ENCODE measurements around the gene CCDC148. TPM values are rescaled to one million over a fixed set of nuclear protein-coding genes. Genes with fewer than 3 reads are reported as not detected.

Gene CCDC148
- total and polyA plus RNA-seq, 2 donors (not counting 3 experiments of a cell fraction or from before 2014, with no cell fraction given) = 0.04 to 0.69 TPM

DNA sequence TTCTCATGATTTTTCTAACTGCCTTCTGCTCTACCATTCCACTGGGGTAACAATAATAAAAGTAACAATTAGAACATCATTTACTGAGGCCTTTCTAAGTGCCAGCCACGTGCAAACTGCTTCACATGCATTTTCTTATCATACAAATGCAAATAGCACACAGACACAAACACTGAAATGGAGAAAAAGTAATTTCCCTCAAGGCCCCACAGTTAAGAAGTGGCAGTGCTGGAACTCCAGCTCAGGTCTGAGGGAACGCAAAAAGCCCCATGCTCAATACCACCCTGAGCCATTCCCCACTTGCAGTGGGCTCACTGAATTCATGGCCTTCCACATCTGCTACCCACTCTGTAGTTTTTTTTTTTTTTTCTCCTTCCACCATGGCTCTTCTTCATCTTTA lies 214.3 kb downstream of the CCDC148 start:
- no TSS peak for BruUV-seq (replicated peaks)
- Histone ChIP-seq H3K9me3 (replicated peaks; ENCODE audit: control insufficient read depth, insufficient read depth, low read length) (no peaks in the 10 kb centered on the region), H3K4me2 (ENCODE audit: insufficient read depth, low read length) (no peak overlapping the region), H4K20me1 (replicated peaks; ENCODE audit: control insufficient read depth, extremely low read depth, insufficient read depth, low read length) (no peaks in the 10 kb centered on the region), H3K9me1 (replicated peaks; ENCODE audit: control insufficient read depth, extremely low read depth, insufficient read depth, low read length) (no peaks in the 10 kb centered on the region), H3K27ac (ENCODE audit: insufficient read depth, low read depth, low read length) (no peak overlapping the region), H3K27me3 (ENCODE audit: control insufficient read depth in 2 of 2, insufficient read depth in 2 of 2, low read length in 2 of 2) (peaks cover 10 to 17% of the 10 kb centered on the region in 2 experiments), H3K79me2 (ENCODE audit: control insufficient read depth, insufficient read depth, low read length) (no peaks in the 10 kb centered on the region), H2AFZ (ENCODE audit: low read depth, low read length) (no peak overlapping the region), H3K9ac (replicated peaks; ENCODE audit: extremely low read depth, insufficient read depth, low read length) (no peak overlapping the region), H3K4me3 (replicated peaks in 1 of 3; ENCODE audit: insufficient read depth in 1 of 3, low read depth in 1 of 3, low read length in 3 of 3) (no peak overlapping the region), H3K4me1 (ENCODE audit: control insufficient read depth, extremely low read depth, insufficient read depth, low read length) (no peaks in the 10 kb centered on the region), H3K36me3 (ENCODE audit: control insufficient read depth in 2 of 2, extremely low read depth in 1 of 2, insufficient read depth in 2 of 2, low read length in 2 of 2) (no peaks in the 10 kb centered on the region)
- dilution Hi-C loops (cut with MboI; ENCODE audit: extremely low pct_ligation_motif_present, low sequenced_read_pairs) = no loop called here
- TF ChIP-seq JUN (IDR thresholded peaks at IDR 0.05; ENCODE audit: borderline replicate concordance, insufficient read depth, insufficient read length, low read depth) (no peak), EZH2 (IDR thresholded peaks at IDR 0.05; ENCODE audit: borderline replicate concordance, low read depth, low read length, severe bottlenecking) (no peak), MYC (IDR thresholded peaks at IDR 0.05; ENCODE audit: low read depth, low read length) (no peak), GATA2 (IDR thresholded peaks at IDR 0.05; ENCODE audit: insufficient read depth, insufficient read length, low read depth, low read length) (no peak), POLR2A (IDR thresholded peaks at IDR 0.05; ENCODE audit: low read depth, low read length) (no peak), POLR2AphosphoS5 (IDR thresholded peaks at IDR 0.05; ENCODE audit: insufficient read depth, low read depth, low read length) (no peak)
- TF ChIP-seq, protein P1, sequence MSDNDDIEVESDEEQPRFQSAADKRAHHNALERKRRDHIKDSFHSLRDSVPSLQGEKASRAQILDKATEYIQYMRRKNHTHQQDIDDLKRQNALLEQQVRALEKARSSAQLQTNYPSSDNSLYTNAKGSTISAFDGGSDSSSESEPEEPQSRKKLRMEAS (IDR thresholded peaks at IDR 0.05; ENCODE audit: insufficient read depth, insufficient read length) = no peak
- FAIRE-seq (no peak), DNase-seq (ENCODE audit: low read depth, low spot score) (no peak)
- POLR2A ChIA-PET = no interaction called here
- CTCF ChIA-PET = interaction anchor here (0.8 kb wide), 1 partner anchor 512 kb away, joined by 3 read pairs; no protein-coding TSS in a partner anchor
- intact Hi-C loops (cut with micrococcal nuclease) = no loop called here

GRCh38 chr2:158240975-158241374 lies 215.6 kb downstream of the CCDC148 start:
- intact Hi-C loops (cut with micrococcal nuclease) (no loop called here), dilution Hi-C loops (cut with MboI; ENCODE audit: extremely low pct_ligation_motif_present, low sequenced_read_pairs) (no loop called here)
- H3K4me2 ChIP-seq (ENCODE audit: insufficient read depth, low read length) = no peak overlapping the region
- POLR2A ChIA-PET = no interaction called here
- H2AFZ ChIP-seq (ENCODE audit: low read depth, low read length) = no peak overlapping the region
- H3K9ac ChIP-seq (replicated peaks; ENCODE audit: extremely low read depth, insufficient read depth, low read length) = no peak overlapping the region
- H3K9me3 ChIP-seq (replicated peaks; ENCODE audit: control insufficient read depth, insufficient read depth, low read length) = no peaks in the 10 kb centered on the region
- no peaks in the 10 kb centered on the region for H3K79me2 ChIP-seq (ENCODE audit: control insufficient read depth, insufficient read depth, low read length)
- no peaks in the 10 kb centered on the region for H3K4me1 ChIP-seq (ENCODE audit: control insufficient read depth, extremely low read depth, insufficient read depth, low read length)
- FAIRE-seq = no peak
- H3K27ac ChIP-seq (ENCODE audit: insufficient read depth, low read depth, low read length) = no peak overlapping the region
- H3K9me1 ChIP-seq (replicated peaks; ENCODE audit: control insufficient read depth, extremely low read depth, insufficient read depth, low read length) = no peaks in the 10 kb centered on the region
- H3K4me3 ChIP-seq (replicated peaks in 1 of 3; ENCODE audit: insufficient read depth in 1 of 3, low read depth in 1 of 3, low read length in 3 of 3) = no peak overlapping the region
- H3K36me3 ChIP-seq (ENCODE audit: control insufficient read depth in 2 of 2, extremely low read depth in 1 of 2, insufficient read depth in 2 of 2, low read length in 2 of 2) = no peaks in the 10 kb centered on the region
- H4K20me1 ChIP-seq (replicated peaks; ENCODE audit: control insufficient read depth, extremely low read depth, insufficient read depth, low read length) = no peaks in the 10 kb centered on the region
- peaks cover 12 to 26% of the 10 kb centered on the region in 2 experiments for H3K27me3 ChIP-seq (ENCODE audit: control insufficient read depth in 2 of 2, insufficient read depth in 2 of 2, low read length in 2 of 2)
- no TSS peak for BruUV-seq (replicated peaks)
- DNase-seq (ENCODE audit: low read depth, low spot score) = no peak
- TF ChIP-seq, protein P1 (IDR thresholded peaks at IDR 0.05; ENCODE audit: insufficient read depth, insufficient read length) = no peak
- TF ChIP-seq POLR2AphosphoS5 (IDR thresholded peaks at IDR 0.05; ENCODE audit: insufficient read depth, low read depth, low read length) (no peak), EZH2 (IDR thresholded peaks at IDR 0.05; ENCODE audit: borderline replicate concordance, low read depth, low read length, severe bottlenecking) (no peak), GATA2 (IDR thresholded peaks at IDR 0.05; ENCODE audit: insufficient read depth, insufficient read length, low read depth, low read length) (no peak), CTCF (IDR thresholded peaks at IDR 0.05; ENCODE audit: extremely low read depth in 1 of 2, insufficient read depth in 1 of 2, low read depth in 1 of 2, low read length in 2 of 2) (no peak), POLR2A (IDR thresholded peaks at IDR 0.05; ENCODE audit: low read depth, low read length) (no peak), JUN (IDR thresholded peaks at IDR 0.05; ENCODE audit: borderline replicate concordance, insufficient read depth, insufficient read length, low read depth) (no peak), MYC (IDR thresholded peaks at IDR 0.05; ENCODE audit: low read depth, low read length) (no peak), FOS (IDR thresholded peaks at IDR 0.05; ENCODE audit: borderline replicate concordance, insufficient read depth, low read length) (no peak)
- CTCF ChIA-PET = no interaction called here

All from endothelial cell of umbilical vein (primary cell).